Endometrial microvascular endothelial cells (primary cell): ENCODE results near the gene NKX2-3. TPM values are rescaled to one million over a fixed set of nuclear protein-coding genes. Genes with fewer than 3 reads are reported as not detected.

ENCODE experiments used
- in situ Hi-C: cut with HindIII; loops from 2 replicates; pipeline ENCODE4 v1.10.0; 2017; ENCODE audit warnings: low sequenced_read_pairs, low pct_unique_long_range_greater_than_20kb; ENCODE audit errors: inconsistent ontology term
- total RNA-seq: library from RNA; depleted of rRNA; stranded (reverse); fragments of >200 nt; gene quantifications from one replicate; pipeline ENCODE4 v1.2.3, GENCODE V29; 2015; ENCODE audit errors: inconsistent ontology term

The NKX2-3 gene
- total RNA-seq, 1 donor from 2014 or later = not detected

DNA sequence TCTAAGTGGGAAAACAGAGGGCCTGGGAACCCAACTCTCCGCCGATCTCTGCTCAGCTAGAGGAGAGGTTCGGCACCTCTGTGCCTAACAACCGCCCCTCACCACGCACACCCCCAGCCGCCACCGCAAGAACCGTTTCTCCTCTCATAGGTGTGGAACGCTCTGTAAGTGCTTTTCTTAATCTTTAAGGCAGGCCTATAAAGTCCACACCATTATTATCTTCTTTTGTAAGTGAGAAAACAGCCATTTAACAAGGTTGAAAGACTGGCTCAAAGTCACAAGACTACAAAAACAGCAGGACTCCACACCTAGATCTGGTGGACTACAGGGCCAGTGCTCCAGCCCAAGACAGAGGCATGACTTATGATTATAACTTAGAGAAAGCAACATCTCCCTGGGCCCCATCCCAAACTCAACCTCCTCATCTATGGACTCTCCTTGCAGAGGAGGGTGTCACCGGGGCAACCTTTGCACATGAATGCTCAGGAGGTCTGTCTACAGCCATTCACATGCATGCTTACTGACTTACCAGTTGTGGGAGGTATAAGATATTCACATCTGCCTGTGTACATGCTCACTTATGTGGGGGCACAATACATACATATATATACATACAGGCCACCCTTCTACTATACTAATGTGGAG lies 7.9 kb upstream of the NKX2-3 start:
- in situ Hi-C loops = loop anchor here (25.0 kb wide), 1 partner anchor 88 kb away; the partner anchor contains the start of gene GOT1

DNA sequence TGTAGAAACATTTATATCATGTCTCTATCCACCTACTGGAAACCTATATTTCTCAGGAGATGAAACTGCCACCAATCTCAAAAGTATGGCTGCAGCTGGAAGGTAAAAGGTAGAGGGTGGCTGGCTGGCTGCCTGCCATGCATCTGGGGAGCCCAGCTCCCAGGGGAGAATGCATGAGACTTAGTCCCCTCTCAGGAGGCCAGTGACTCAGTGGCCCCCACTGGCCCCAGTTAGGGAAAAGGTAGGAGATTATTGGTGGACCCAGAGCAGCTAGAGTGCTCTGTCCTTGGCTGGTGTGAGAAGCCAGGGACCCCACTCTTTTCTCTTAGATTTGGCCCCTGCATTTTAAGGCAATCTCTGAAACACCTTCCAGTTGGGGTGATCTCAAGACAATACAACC lies 6.8 kb upstream of the NKX2-3 start:
- in situ Hi-C loops = loop anchor here (25.0 kb wide), 1 partner anchor 89 kb away; the partner anchor contains the start of gene GOT1

DNA sequence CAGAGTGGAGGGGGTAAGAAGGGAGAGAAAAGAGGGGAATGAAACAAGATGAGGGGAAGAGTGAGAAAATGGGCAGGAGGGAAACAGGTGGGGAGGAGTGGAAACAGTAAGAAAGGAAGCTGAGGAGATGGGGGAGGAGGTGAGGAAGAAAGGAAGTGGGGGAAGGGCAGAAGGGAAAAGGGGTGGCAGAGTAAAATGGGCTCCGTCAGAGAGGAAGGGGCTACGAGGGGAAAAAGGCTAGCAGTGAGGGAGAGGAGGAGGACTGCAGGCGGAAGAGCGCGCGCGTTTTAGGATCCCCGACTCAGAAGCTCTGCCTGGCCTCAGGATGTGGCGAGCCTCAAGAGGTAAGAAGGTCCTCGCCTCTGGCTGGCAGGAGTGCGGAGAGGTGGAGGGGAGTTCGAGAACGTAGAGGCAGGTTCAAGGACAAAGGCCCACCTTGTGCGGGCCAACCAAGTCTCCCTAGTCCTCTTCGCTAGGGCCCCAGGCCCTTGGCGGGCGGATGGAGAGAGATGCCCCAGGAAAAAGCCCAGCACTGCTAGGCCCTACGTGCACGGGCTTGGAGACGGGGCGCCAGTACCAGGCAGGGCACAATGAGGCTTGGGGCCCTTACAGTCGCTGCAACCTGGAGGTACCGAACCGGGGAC lies 5.8 kb upstream of the NKX2-3 start:
- in situ Hi-C loops = loop anchor here (25.0 kb wide), 1 partner anchor 90 kb away; the partner anchor contains the start of gene GOT1

DNA sequence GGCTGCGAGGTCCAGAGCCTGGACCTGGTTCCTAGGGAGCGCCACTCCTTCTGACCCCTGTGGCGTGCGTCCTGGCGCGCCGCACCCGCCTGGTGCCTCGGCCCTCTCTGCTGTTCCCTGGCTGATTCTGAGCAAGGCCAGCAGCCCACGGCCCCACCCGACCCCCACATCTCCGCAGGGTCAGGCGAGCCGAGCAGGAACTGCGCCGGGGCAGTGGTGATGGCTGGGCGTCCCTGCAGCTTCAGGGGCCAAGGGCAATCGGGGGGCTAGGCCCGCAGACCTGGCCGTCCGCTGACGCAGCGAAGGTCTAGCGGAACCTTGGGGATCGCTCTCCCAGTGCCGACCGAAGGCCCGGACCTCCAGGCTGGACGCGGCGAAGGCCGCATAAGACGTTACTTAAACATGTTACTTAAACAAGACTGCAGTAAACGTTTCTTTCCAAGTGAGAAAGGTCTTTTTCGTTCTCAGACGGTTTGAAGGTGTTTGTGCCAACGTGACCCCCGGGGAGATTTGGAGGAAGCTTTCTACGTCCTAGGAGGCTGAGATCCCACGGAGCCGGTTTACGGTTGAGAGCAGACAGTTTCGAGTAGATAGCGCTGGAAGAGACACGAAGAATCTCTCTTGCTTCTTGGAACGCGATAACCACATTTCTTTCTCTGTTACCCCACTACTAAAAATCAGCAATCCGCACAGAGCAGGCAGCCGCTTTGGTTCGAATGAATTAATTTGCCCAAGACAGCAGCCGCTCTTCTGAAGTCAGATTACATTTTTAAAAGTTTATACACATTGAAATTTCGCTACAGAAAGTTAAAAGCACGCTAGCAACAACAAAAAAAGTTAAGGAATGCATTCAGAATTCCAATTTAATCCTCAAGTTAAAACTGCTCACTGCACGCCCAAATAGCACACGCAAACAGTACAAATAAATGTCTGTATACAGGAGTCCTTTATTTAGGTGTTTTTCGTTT lies 4.9 kb upstream of the NKX2-3 start:
- in situ Hi-C loops = loop anchor here (25.0 kb wide), 1 partner anchor 91 kb away; the partner anchor contains the start of gene GOT1

DNA sequence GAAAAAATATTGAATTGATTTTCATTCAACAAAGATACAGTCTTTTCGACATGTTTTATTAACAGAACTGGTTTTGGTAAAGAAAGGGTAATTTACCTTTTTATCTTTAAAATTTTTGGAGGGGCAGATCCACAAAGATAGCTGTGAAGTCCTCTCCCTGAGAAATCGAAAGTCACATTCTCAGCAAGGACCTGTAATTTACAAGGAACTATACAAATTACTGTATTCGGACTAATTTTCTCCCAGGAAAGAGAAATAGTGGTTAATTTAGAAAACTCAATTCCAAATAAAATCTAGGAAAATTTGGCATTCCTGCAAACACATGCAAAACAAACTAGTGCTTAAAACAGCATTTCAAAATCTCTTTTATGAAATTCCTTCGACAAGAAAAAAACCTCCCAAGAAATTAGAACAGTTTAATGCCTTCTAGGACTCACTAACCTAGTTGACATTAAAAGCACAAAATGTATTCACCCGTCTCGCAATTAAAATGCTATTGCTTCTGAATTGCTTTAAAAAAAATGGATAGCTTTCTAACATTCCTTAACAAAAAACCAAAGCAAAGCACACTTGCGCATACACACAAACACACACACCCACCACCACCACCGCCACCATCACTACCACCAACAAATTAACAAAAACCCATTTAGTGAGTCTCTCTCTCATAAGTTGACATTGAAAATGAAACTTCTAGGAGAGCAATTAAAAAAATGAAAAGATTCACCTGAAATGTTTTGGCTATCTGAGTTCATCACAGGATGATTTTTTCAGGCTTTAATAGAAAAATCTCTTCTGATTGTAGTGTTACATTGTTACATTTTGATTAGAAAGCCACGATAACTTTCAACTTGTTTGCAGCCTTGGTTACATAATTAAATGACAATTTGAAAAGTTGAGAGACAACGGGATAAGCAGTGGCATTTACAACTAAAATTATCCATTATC lies 4.0 kb upstream of the NKX2-3 start:
- in situ Hi-C loops = loop anchor here (25.0 kb wide), 1 partner anchor 91 kb away; the partner anchor contains the start of gene GOT1

DNA sequence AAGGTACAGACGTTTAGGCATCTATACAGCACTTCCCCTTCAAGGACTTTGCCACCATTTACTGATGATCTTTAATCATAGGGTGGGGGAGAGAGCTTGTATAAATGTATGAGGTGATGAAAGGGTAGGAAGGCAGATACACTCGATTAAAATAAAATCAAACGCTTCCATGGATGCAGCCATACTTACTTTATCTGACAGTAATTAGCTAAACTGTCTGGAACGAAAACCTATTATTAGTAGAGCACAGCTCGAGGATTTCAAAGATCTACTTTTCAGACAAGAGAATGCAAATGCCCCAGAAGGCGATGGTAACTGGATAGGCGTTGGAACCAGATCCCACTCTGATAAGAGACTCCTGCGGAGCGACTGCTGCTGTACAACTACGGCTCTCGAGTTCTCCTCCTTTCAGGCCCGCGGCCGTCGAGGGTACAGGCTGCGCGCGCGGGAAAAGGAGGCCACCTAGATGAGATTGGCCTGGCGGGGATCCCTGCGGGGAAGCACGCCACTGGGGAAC lies 3.1 kb upstream of the NKX2-3 start:
- in situ Hi-C loops = loop anchor here (25.0 kb wide), 1 partner anchor 92 kb away; the partner anchor contains the start of gene GOT1

DNA sequence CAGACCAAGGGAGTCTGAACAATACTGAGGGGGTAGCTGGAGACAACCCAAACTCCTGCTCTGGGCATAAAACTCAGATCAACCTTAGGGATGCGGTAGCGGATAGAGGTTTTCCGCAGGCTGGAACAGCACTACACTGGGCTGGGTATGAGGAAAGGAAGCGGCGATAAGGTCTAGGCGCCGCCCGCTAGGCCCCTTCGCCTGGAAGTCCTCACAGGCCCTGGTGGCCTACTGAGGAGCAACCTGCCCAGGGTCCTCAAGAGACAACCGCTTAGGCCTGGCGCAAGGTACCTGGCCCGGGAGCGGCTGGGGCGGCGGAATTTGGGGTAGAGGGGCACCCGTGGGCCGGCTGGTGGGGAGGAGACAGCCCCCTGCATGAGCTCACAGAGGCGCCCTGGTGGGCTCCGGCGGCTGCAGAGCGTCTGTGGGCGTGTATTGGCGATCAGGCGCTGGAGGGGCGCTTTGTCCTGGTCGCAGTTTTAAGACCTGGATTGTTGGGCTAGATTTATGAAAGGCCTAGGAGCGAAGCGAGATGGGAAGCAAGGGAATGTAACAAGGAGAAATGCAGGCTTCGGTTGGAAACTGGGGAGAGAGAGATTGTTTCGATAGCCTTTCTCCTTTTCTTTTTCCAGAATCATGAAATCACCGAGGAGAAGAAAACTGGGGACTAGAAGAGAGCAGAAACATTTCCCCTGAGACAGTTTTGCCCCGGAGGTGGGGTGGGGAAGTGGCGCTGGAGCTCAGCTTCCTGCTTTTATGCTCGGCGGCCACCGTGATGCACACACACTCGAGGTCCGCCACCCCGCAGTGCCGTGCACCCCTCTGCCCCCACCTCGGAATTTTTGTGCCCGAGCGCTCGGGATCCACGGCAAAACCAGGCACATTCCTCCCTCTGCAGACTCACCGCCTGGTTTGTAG lies 2.4 kb upstream of the NKX2-3 start:
- in situ Hi-C loops = loop anchor here (25.0 kb wide), 1 partner anchor 93 kb away; the partner anchor contains the start of gene GOT1

DNA sequence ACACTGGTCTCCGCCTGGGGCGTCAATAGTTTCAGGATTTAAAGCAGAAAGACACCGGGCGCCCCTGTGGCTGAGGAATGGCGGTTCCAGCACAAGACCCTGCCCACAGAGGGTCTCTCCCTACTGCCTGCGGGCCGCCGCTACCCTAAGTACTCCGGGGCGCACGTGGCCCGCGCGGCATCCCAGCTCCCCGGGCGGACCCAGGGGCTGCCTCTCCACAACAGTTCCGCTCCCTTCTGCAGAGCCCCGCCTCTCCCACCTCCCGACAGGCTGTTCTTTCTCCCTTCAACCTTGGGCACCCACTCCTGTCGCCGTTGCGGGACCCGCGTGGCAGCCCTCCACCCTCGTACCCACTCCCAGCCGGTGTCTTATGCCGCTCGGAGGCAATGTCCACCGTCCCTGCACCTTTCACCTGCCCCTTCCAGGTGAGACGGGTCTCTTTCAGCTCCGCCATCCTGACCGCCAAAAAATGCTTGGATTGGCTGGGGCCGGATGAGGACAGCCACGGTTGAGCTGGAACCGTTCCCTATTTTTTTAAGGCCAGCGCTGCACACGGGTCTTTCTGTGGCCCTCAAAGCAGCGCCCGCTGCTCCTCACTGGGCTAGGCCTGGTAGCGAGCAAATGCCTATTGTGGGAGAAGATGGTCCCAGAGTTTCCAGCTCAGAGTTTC lies 1.6 kb upstream of the NKX2-3 start:
- in situ Hi-C loops = loop anchor here (25.0 kb wide), 1 partner anchor 94 kb away; the partner anchor contains the start of gene GOT1

DNA sequence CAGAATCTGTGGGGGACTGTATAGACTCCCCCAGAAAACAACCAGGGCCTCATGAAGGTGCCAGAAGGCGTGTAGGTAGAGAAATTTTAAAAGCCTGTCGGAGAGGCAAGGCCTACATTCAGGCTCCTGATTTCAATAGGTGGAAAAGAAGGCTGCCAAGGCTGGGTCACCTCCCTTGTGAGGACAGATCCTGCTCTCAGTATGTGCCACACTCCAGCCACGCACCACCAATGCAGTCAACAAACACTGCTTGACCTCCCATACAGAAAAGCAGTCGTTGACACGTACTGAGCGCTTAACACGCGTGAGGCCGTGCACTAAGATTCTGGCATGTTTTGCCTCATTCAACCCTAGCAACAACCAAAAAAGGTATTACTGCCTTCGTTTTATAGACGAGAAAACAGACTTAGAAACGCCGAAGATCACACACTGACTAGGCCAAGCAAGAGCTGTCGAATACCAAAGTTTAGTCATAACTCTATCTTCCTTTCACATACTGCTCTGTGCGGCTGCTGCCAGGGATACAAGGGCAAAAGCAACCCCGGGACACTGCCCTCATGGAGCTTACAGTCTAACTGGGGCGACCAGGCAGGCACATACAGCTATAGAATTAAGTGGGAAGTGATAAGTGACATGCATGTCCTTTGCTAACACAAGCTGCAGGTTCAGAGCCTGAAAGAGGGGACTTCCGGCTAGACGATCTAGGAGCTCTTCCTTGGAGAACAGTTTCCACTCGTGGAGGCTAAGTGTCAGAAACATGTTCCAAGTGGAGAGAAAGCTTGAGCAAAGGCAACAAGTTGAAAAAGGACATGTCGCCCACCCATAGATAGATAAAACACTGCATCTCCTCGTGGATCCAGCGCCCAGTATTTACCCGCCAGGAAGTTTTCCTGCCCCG lies 797 bp upstream of the NKX2-3 start:
- in situ Hi-C loops = loop anchor here (25.0 kb wide), 1 partner anchor 95 kb away; the partner anchor contains the start of gene GOT1

DNA sequence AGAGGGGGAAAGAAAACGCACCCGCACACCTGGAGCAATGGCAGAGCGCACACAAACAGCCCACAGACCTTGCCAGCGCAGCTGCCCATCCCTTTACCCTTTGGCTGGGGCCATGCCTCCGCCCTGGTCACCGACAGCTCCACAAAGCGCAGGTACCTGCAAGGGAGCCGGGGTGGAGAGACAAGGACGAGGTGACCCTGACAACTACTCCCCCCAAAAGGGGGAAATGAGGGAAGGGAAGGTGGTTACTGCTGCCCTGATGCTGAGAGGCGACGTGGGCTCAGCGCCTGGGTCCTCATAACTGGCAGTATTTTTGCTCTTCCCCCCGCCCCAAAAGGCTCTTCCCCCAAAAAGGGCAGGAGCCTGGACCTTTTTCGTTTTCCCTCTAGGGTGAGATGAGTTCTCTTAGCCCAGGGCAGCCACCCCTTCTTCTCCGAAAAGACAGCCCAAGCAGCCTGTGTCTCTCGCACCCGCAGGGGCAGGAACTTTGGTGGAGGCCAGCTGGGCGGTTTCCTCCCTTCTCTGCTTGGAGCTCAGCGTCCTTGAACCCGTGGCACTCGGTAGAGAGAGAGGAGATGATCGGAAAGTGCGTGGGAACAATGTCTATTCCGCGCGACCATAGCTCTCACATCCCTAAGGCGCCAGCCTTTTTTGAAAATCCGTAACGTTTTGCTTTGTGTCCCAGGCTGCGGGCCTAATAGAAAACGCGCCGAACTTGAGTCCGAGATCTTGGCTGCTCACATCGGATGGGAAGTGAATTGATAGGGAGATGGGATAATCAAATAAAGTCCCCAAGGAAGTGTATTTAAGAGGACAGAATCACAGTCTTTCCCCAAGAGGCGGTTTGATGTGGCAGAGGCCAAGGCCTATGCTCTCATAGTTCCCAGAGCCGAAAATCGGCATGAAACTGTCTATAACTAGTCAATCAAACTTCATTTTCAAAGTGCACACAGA lies 1.0 kb downstream of the NKX2-3 start:
- in situ Hi-C loops = loop anchor here (25.0 kb wide), 1 partner anchor 96 kb away; the partner anchor contains the start of gene GOT1

DNA sequence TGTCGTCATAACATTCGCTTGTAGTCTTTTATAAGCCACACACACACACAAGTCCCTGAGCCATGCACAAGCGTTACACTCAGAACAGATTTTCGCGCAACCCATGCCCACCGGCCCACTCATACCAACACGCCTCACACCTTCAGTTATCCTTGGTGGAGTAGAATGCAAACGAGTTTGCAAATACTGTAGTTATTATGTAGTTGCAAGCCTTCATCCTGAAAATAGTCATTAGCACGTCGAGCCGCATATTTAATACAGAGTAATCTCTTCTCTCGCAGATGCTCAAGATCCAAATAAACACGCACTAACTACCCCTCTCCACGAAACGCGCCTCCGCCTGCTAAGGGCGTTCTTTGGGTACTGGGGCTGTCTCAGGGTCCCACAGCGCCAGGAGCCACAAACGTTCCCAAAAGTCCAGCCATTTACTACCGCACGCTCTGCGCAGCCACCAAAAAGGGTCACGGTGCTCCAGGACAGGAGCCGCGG lies 1.8 kb downstream of the NKX2-3 start:
- in situ Hi-C loops = loop anchor here (25.0 kb wide), 1 partner anchor 97 kb away; the partner anchor contains the start of gene GOT1

DNA sequence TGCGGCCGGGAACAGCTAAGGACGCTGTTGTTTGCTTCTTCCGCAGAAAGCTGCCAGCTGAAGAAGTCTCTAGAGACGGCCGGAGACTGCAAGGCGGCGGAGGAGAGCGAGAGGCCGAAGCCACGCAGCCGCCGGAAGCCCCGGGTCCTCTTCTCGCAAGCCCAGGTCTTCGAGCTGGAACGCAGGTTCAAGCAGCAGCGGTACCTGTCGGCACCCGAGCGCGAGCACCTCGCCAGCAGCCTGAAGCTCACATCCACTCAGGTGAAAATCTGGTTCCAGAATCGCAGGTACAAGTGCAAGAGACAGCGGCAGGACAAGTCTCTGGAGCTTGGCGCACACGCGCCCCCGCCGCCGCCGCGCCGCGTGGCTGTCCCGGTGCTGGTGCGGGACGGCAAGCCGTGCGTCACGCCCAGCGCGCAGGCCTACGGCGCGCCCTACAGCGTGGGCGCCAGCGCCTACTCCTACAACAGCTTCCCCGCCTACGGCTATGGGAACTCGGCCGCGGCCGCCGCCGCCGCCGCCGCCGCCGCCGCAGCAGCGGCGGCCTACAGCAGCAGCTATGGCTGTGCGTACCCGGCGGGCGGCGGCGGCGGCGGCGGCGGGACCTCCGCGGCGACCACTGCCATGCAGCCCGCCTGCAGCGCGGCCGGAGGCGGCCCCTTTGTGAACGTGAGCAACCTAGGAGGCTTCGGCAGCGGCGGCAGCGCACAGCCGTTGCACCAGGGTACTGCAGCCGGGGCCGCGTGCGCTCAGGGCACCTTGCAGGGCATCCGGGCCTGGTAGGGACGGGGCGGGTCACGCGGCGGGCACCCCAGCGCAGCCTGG lies 2.4 kb downstream of the NKX2-3 start:
- in situ Hi-C loops = loop anchor here (25.0 kb wide), 1 partner anchor 98 kb away; the partner anchor contains the start of gene GOT1

DNA sequence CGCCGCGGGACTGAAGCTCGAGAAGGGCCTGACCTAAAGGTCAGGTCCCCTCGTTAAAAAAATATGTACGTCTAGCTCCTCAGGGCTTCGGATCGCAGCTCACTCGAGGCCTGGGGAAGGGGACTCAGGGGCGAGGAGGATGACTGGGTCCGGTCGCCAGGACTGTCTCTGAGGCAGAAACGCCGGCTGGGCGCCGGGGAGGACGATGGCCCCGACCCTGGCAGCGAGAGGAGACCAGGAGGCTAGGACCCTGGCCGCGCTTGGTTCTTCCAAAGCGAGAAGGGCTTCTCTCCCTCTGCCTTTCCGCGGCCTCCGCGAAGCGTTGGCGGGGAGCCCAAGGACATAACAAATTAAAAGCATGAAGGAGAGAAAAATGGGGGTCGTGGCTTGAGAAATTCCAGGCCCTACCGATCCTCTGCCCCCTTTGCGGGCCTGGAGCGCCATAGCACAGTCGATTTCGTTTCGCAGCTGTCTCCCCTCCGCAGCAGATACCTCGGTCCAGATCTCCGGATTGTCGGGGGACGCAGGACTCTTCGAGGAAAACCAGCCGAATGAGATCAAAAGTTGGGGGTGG lies 3.1 kb downstream of the NKX2-3 start:
- in situ Hi-C loops = loop anchor here (25.0 kb wide), 1 partner anchor 99 kb away; the partner anchor contains the start of gene GOT1
